Panc1 (cell line): ENCODE data around the gene GNLY. TPM values are rescaled to one million over a fixed set of nuclear protein-coding genes. Genes with fewer than 3 reads are reported as not detected.
A peak's percentile ranks its signal among the peaks of the same experiment; 100 is the strongest.

Experiments
- ATAC-seq: fragments of 200-7000 bp; cut with Tn5 transposase; 2 replicates; pipeline ENCODE4 v1.9.1; 2020; ENCODE audit warnings: mild to moderate bottlenecking, moderate library complexity
- BruUV-seq: library from RNA; stranded (reverse); fragments of 400-500 nt; replicated peaks from 2 replicates; lab custom pipeline; 2021; lab: Mats Ljungman, UMichigan
- CTCF ChIA-PET: fragments of 300-600 bp; sonication (Branson Sonifier 250); formaldehyde crosslinking; loops from one replicate; lab custom pipeline; 2022; ENCODE audit warnings: antibody characterized with exemption; lab: Charles Lee
- POLR2A ChIA-PET: fragments of 300-600 bp; sonication (Branson Sonifier 250); formaldehyde crosslinking; loops from one replicate; lab custom pipeline; 2022; ENCODE audit warnings: antibody characterized with exemption; lab: Charles Lee
- DNase-seq: peaks from one replicate; pipeline ENCODE4 v3.0.0-alpha.2; 2010; ENCODE audit warnings: low read depth, low spot score
- H3K27ac ChIP-seq: 2 replicates; pipeline ENCODE4 v1.5.1; 2011; ENCODE audit warnings: mild to moderate bottlenecking, low read length, inconsistent platforms
- H3K27me3 ChIP-seq: fragments of 200-500 bp; sonication (Bioruptor generic); 2 replicates; pipeline ENCODE4 v1.6.0; 2014; ENCODE audit warnings: low read length, inconsistent platforms; ENCODE audit not compliant: control insufficient read depth, insufficient read depth
- H3K36me3 ChIP-seq: fragments of 200-500 bp; sonication (Bioruptor generic); 2 replicates; pipeline ENCODE4 v1.5.1; 2014; ENCODE audit warnings: inconsistent platforms, mild to moderate bottlenecking, low read length, moderate library complexity; ENCODE audit not compliant: control insufficient read depth, insufficient read depth
- H3K4me1 ChIP-seq: 2 replicates; pipeline ENCODE4 v1.5.1; 2011; ENCODE audit warnings: inconsistent platforms, mild to moderate bottlenecking, low read length, moderate library complexity; ENCODE audit not compliant: control insufficient read depth, insufficient read depth
- H3K4me3 ChIP-seq, 2 experiments: 2 replicates each; pipeline ENCODE4 v1.5.1; 2011 to 2012; ENCODE audit warnings: low read depth in 2 of 2, low read length in 2 of 2, mild to moderate bottlenecking in 2 of 2, inconsistent platforms in 1 of 2, moderate library complexity in 1 of 2
- H3K9me3 ChIP-seq: fragments of 200-500 bp; sonication (Bioruptor generic); 2 replicates; pipeline ENCODE4 v1.5.1; 2014; ENCODE audit warnings: low read depth, mild to moderate bottlenecking, inconsistent platforms, low read length, moderate library complexity; ENCODE audit not compliant: control insufficient read depth, insufficient read depth
- CTCF ChIP-seq: fragments of 450-650 bp; IDR thresholded peaks from 2 replicates; pipeline ENCODE4 v1.5.1; 2017; ENCODE audit warnings: mild to moderate bottlenecking
- POLR2AphosphoS5 ChIP-seq: IDR thresholded peaks from 2 replicates; pipeline ENCODE4 v1.6.1; 2012; ENCODE audit warnings: mild to moderate bottlenecking, low read depth, low read length, moderate library complexity
- REST ChIP-seq, 2 experiments: IDR thresholded peaks; 2 replicates each; pipeline ENCODE4 v1.6.1; 2011 to 2012; ENCODE audit warnings: low read depth in 2 of 2, control low read depth in 1 of 2, low read length in 1 of 2, mild to moderate bottlenecking in 1 of 2, moderate library complexity in 1 of 2; ENCODE audit not compliant: insufficient read depth in 1 of 2
- SIN3A ChIP-seq: IDR thresholded peaks from 2 replicates; pipeline ENCODE4 v1.6.1; 2012; ENCODE audit warnings: low read depth, mild to moderate bottlenecking, low read length, moderate library complexity, borderline replicate concordance; ENCODE audit not compliant: insufficient read depth
- TCF7L2 ChIP-seq: IDR thresholded peaks from 2 replicates; pipeline ENCODE4 v1.6.1; 2011; ENCODE audit warnings: mild to moderate bottlenecking, low read depth, low read length, inconsistent platforms
- in situ Hi-C: cut with HindIII; loops from 2 replicates; pipeline ENCODE4 v1.10.0; 2016; ENCODE audit warnings: low sequenced_read_pairs, low pct_unique_long_range_greater_than_20kb
- intact Hi-C: fragments of 100-400 bp; cut with micrococcal nuclease; formaldehyde crosslinking; loops from one replicate; pipeline ENCODE4 v1.10.0; 2022; ENCODE audit not compliant: unreplicated experiment
- total RNA-seq: library from RNA; stranded (reverse); gene quantifications from one replicate; pipeline ENCODE4 v1.2.1, GENCODE V29; 2021; ENCODE audit not compliant: unreplicated experiment

Gene GNLY
- total RNA-seq, 1 experiment from 2014 or later = not detected

- no TSS peak for BruUV-seq
- POLR2A ChIA-PET = no interaction called here
- Histone ChIP-seq H3K4me3 (no peak overlapping the region), H3K27me3 (no peaks in the 10 kb centered on the region), H3K9me3 (no peaks in the 10 kb centered on the region), H3K4me1 (no peaks in the 10 kb centered on the region), H3K36me3 (peaks cover 17% of the 10 kb centered on the region), H3K27ac (no peak overlapping the region)
- CTCF ChIA-PET = no interaction called here
- TF ChIP-seq POLR2AphosphoS5 (no peak), CTCF (no peak), REST (IDR thresholded peaks at IDR 0.05; ENCODE audit: insufficient read depth in 1 of 2, low read depth in 2 of 2, low read length in 1 of 2) (no peak), TCF7L2 (no peak), SIN3A (no peak)
- 0 out of 2 replicates have a peak, but pooled peaks have one; percentile 19 for ATAC-seq
- DNase-seq = no peak
- in situ Hi-C loops (no loop called here), intact Hi-C loops (no loop called here)
Observed at GRCh38 chr2:85652056-85652455, 42.1 kb upstream of the GNLY start.

GRCh38 chr2:85653996-85654395 lies 40.2 kb upstream of the GNLY start:
- Histone ChIP-seq H3K36me3 (0 out of 2 replicates have a peak, but pooled peaks cover 2% of the 10 kb centered on the region), H3K27ac (no peak overlapping the region), H3K4me3 (no peak overlapping the region), H3K4me1 (no peaks in the 10 kb centered on the region), H3K9me3 (no peaks in the 10 kb centered on the region), H3K27me3 (no peaks in the 10 kb centered on the region)
- ChIA-PET POLR2A (no interaction called here), CTCF (no interaction called here)
- BruUV-seq = no TSS peak
- TF ChIP-seq REST (IDR thresholded peaks at IDR 0.05; ENCODE audit: insufficient read depth in 1 of 2, low read depth in 2 of 2, low read length in 1 of 2) (no peak), POLR2AphosphoS5 (no peak), CTCF (no peak), SIN3A (no peak), TCF7L2 (no peak)
- in situ Hi-C loops = no loop called here
- intact Hi-C loops = no loop called here
- DNase-seq (no peak), ATAC-seq (no peak)
